Activated CD8-positive, alpha-beta T cell treated with anti-CD3 and anti-CD28 coated beads for 36 hours (primary cell): ENCODE data around the gene SMAD3. TPM values are rescaled to one million over a fixed set of nuclear protein-coding genes. Genes with fewer than 3 reads are reported as not detected.
A peak's percentile ranks its signal among the peaks of the same experiment; 100 is the strongest.

ENCODE experiments used
- ATAC-seq: fragments of 200-7000 bp; cut with Tn5 transposase; one replicate; pipeline ENCODE4 v1.10.0; 2021; ENCODE audit warnings: mild to moderate bottlenecking, moderate library complexity
- CTCF ChIA-PET: fragments of 350-600 bp; sonication (Branson Sonifier 250); formaldehyde crosslinking; loops from one replicate; lab custom pipeline; 2021; ENCODE audit warnings: antibody characterized with exemption; lab: Charles Lee
- POLR2A ChIA-PET: fragments of 350-600 bp; sonication (Branson Sonifier 250); formaldehyde crosslinking; loops from one replicate; lab custom pipeline; 2021; ENCODE audit warnings: antibody characterized with exemption; lab: Charles Lee
- DNase-seq: peaks from one replicate; pipeline ENCODE4 v3.0.0-alpha.2; 2020
- H3K27ac Mint-ChIP-seq: one replicate; pipeline ENCODE4 v1.8.0; 2021; ENCODE audit warnings: mild to moderate bottlenecking, mixed read lengths
- H3K27me3 Mint-ChIP-seq: one replicate; pipeline ENCODE4 v1.8.0; 2021; ENCODE audit warnings: mixed read lengths
- H3K36me3 Mint-ChIP-seq: one replicate; pipeline ENCODE4 v1.8.0; 2021; ENCODE audit warnings: low read depth, mixed read lengths
- H3K4me1 Mint-ChIP-seq: one replicate; pipeline ENCODE4 v1.8.0; 2021; ENCODE audit warnings: low read depth, mixed read lengths
- H3K4me3 Mint-ChIP-seq: one replicate; pipeline ENCODE4 v1.8.0; 2021; ENCODE audit warnings: mild to moderate bottlenecking, moderate library complexity, mixed read lengths
- H3K9me3 Mint-ChIP-seq: one replicate; pipeline ENCODE4 v1.8.0; 2021; ENCODE audit warnings: mixed read lengths
- CTCF ChIP-seq: fragments of 200-600 bp; IDR thresholded peaks from one replicate; pipeline ENCODE4 v1.8.0; 2022; ENCODE audit warnings: antibody characterized with exemption, mild to moderate bottlenecking
- intact Hi-C: fragments of 100-400 bp; cut with micrococcal nuclease; formaldehyde crosslinking; loops from one replicate; pipeline ENCODE4 v1.10.0; 2022
- total RNA-seq, 2 experiments: library from RNA; stranded (reverse); gene quantifications; one replicate each; pipeline ENCODE4 v1.2.3, GENCODE V29; 2021

Gene SMAD3
- total RNA-seq, 2 experiments from 2014 or later, result 22.3 to 24.7 TPM

GRCh38 chr15:67193223-67193990, 128.0 kb downstream of the SMAD3 start:
- ATAC-seq, result no peak
- no peak overlapping the region for H3K4me3 Mint-ChIP-seq
- intact Hi-C loops, result no loop called here
- no peak for DNase-seq
- peaks cover 42% of the 10 kb centered on the region for H3K36me3 Mint-ChIP-seq
- ChIA-PET CTCF (interaction anchor here (1.2 kb wide), 1 partner anchor 243 kb away, joined by 3 read pairs; no protein-coding TSS in a partner anchor), POLR2A (interaction anchor here (0.6 kb wide), 1 partner anchor 22 kb away, joined by 3 read pairs; no protein-coding TSS in a partner anchor)
- no peaks in the 10 kb centered on the region for H3K27me3 Mint-ChIP-seq
- H3K9me3 Mint-ChIP-seq, result no peaks in the 10 kb centered on the region
- peaks cover 11% of the 10 kb centered on the region for H3K4me1 Mint-ChIP-seq
- TF ChIP-seq CTCF, result no peak
- no peak overlapping the region for H3K27ac Mint-ChIP-seq

- no peaks in the 10 kb centered on the region for H3K9me3 Mint-ChIP-seq
- H3K4me1 Mint-ChIP-seq, result peaks cover 13% of the 10 kb centered on the region
- POLR2A ChIA-PET, result interaction anchor here (0.5 kb wide), 1 partner anchor 23 kb away, joined by 3 read pairs; no protein-coding TSS in a partner anchor
- intact Hi-C loops, result no loop called here
- H3K36me3 Mint-ChIP-seq, result peaks cover 43% of the 10 kb centered on the region
- CTCF ChIA-PET, result interaction anchor here (1.2 kb wide), 1 partner anchor 244 kb away, joined by 3 read pairs; no protein-coding TSS in a partner anchor
- ATAC-seq, result no peak
- H3K27ac Mint-ChIP-seq, result no peak overlapping the region
- H3K27me3 Mint-ChIP-seq, result no peaks in the 10 kb centered on the region
- DNase-seq, result no peak
- H3K4me3 Mint-ChIP-seq, result no peak overlapping the region
- no peak for TF ChIP-seq CTCF
Measured at GRCh38 chr15:67194171-67195114, 129.0 kb downstream of the SMAD3 start.

GRCh38 chr15:67195305-67195704, 129.9 kb downstream of the SMAD3 start:
- Mint-ChIP-seq H3K4me1 (peaks cover 13% of the 10 kb centered on the region), H3K4me3 (no peak overlapping the region), H3K27ac (no peak overlapping the region), H3K36me3 (peaks cover 43% of the 10 kb centered on the region), H3K9me3 (no peaks in the 10 kb centered on the region), H3K27me3 (no peaks in the 10 kb centered on the region)
- intact Hi-C loops, result no loop called here
- no peak for DNase-seq
- no peak for ATAC-seq
- ChIA-PET POLR2A (no interaction called here), CTCF (no interaction called here)
- TF ChIP-seq CTCF, result no peak

GRCh38 chr15:67196222-67196621, 130.8 kb downstream of the SMAD3 start:
- TF ChIP-seq CTCF, result no peak
- ChIA-PET POLR2A (no interaction called here), CTCF (no interaction called here)
- peak overlapping the region; percentile 4 for H3K27ac Mint-ChIP-seq
- no peak overlapping the region for H3K4me3 Mint-ChIP-seq
- no peaks in the 10 kb centered on the region for H3K9me3 Mint-ChIP-seq
- peaks cover 46% of the 10 kb centered on the region for H3K36me3 Mint-ChIP-seq
- ATAC-seq (no peak), DNase-seq (no peak)
- H3K4me1 Mint-ChIP-seq, result peaks cover 13% of the 10 kb centered on the region
- H3K27me3 Mint-ChIP-seq, result no peaks in the 10 kb centered on the region
- intact Hi-C loops, result no loop called here
